Measurements from ENCODE around the gene SURF2. TPM values are rescaled to one million over a fixed set of nuclear protein-coding genes. Genes with fewer than 3 reads are reported as not detected.

SURF2 gene
- total RNA-seq, 4 donors from 2014 or later: 16.1 to 36.4 (median 28.7) TPM

- H3K27ac ChIP-seq (replicated peaks in 1 of 4): no peak overlapping the region
- TF ChIP-seq CTCF (IDR thresholded peaks at IDR 0.05) (no peak), POLR2A (IDR thresholded peaks at IDR 0.05; ENCODE audit: low read depth) (no peak), EP300 (IDR thresholded peaks at IDR 0.05) (no peak), POLR2AphosphoS5 (IDR thresholded peaks at IDR 0.05) (no peak)
- 91% methylated on average over 11 of the region's 14 CpGs for WGBS
- no peaks in the 10 kb centered on the region for H3K27me3 ChIP-seq
- H3K4me1 ChIP-seq: peaks cover 11 to 16% (median 15%) of the 10 kb centered on the region in 4 donors
- no peak for DNase-seq (ENCODE audit: extremely low spot score)
- no peak overlapping the region for H3K4me3 ChIP-seq
- no peaks in the 10 kb centered on the region for H3K9me3 ChIP-seq
- H3K36me3 ChIP-seq: no peaks in the 10 kb centered on the region
- intact Hi-C loops (cut with DNase I): no loop called here
Observed at GRCh38 chr9:133379153-133380086, 23.1 kb downstream of the SURF2 start.

- Histone ChIP-seq H3K27ac (replicated peaks in 1 of 4) (no peak overlapping the region), H3K27me3 (no peaks in the 10 kb centered on the region), H3K36me3 (no peaks in the 10 kb centered on the region), H3K9me3 (no peaks in the 10 kb centered on the region), H3K4me1 (peaks cover 7 to 8% (median 7%) of the 10 kb centered on the region in 4 donors), H3K4me3 (no peak overlapping the region)
- intact Hi-C loops (cut with DNase I): no loop called here
- TF ChIP-seq EP300 (IDR thresholded peaks at IDR 0.05) (no peak), POLR2A (IDR thresholded peaks at IDR 0.05; ENCODE audit: low read depth) (no peak), CTCF (IDR thresholded peaks at IDR 0.05) (no peak), POLR2AphosphoS5 (IDR thresholded peaks at IDR 0.05) (no peak)
- no peak for DNase-seq (ENCODE audit: extremely low spot score)
- WGBS: 76% methylated on average over 4 of the region's 4 CpGs
Observed at GRCh38 chr9:133380734-133381133, 24.4 kb downstream of the SURF2 start.

- H3K36me3 ChIP-seq: no peaks in the 10 kb centered on the region
- no peak for DNase-seq (ENCODE audit: extremely low spot score)
- H3K4me3 ChIP-seq: no peak overlapping the region
- intact Hi-C loops (cut with DNase I): no loop called here
- no peaks in the 10 kb centered on the region for H3K9me3 ChIP-seq
- 92% methylated on average over 4 of the region's 4 CpGs for WGBS
- TF ChIP-seq CTCF (IDR thresholded peaks at IDR 0.05) (no peak), POLR2AphosphoS5 (IDR thresholded peaks at IDR 0.05) (no peak), EP300 (IDR thresholded peaks at IDR 0.05) (no peak), POLR2A (IDR thresholded peaks at IDR 0.05; ENCODE audit: low read depth) (no peak)
- H3K27ac ChIP-seq (replicated peaks in 1 of 4): no peak overlapping the region
- no peaks in the 10 kb centered on the region for H3K4me1 ChIP-seq
- no peaks in the 10 kb centered on the region for H3K27me3 ChIP-seq
Observed at GRCh38 chr9:133382507-133383141, 26.3 kb downstream of the SURF2 start.

GRCh38 chr9:133383438-133383837, 27.1 kb downstream of the SURF2 start:
- TF ChIP-seq POLR2AphosphoS5 (IDR thresholded peaks at IDR 0.05) (no peak), EP300 (IDR thresholded peaks at IDR 0.05) (no peak), CTCF (IDR thresholded peaks at IDR 0.05) (no peak), POLR2A (IDR thresholded peaks at IDR 0.05; ENCODE audit: low read depth) (no peak)
- Histone ChIP-seq H3K4me1 (no peaks in the 10 kb centered on the region), H3K9me3 (no peaks in the 10 kb centered on the region), H3K36me3 (no peaks in the 10 kb centered on the region), H3K4me3 (no peak overlapping the region), H3K27me3 (no peaks in the 10 kb centered on the region), H3K27ac (replicated peaks in 1 of 4) (no peak overlapping the region)
- 96% methylated on average over 3 of the region's 3 CpGs for WGBS
- intact Hi-C loops (cut with DNase I): no loop called here
- no peak for DNase-seq (ENCODE audit: extremely low spot score)
